Measurements from ENCODE around the gene CENPK. TPM values are rescaled to one million over a fixed set of nuclear protein-coding genes. Genes with fewer than 3 reads are reported as not detected.
A peak's percentile ranks its signal among the peaks of the same experiment; 100 is the strongest.
"Not testable (repeated sequence)": the region's sequence is repeated elsewhere in the genome, so short reads cannot be mapped to it uniquely, and the experiment has no call there.

Gene CENPK
- total RNA-seq, 2 donors from 2014 or later, result 70.5 to 104 TPM

GRCh38 chr5:65553941-65554340, 9.0 kb downstream of the CENPK start:
- peak overlapping the region; percentile 16 for H3K27ac Mint-ChIP-seq
- ATAC-seq (replicated peaks in 1 of 2), result no peak
- DNase-seq, result no peak
- no peaks in the 10 kb centered on the region for H3K27me3 Mint-ChIP-seq (ENCODE audit: low read depth)
- H3K36me3 Mint-ChIP-seq (ENCODE audit: insufficient read depth in 2 of 2), result peaks cover 14 to 36% of the 10 kb centered on the region in 2 donors
- no peak overlapping the region for H3K4me3 Mint-ChIP-seq
- H3K9me3 Mint-ChIP-seq, result no peaks in the 10 kb centered on the region
- peaks cover 19% of the 10 kb centered on the region for H3K4me1 Mint-ChIP-seq (ENCODE audit: low read depth)

GRCh38 chr5:65548281-65548680, 14.7 kb downstream of the CENPK start:
- DNase-seq, result peak; percentile 25 to 28

GRCh38 chr5:65546141-65546540, 16.8 kb downstream of the CENPK start:
- H3K36me3 Mint-ChIP-seq (ENCODE audit: insufficient read depth in 2 of 2), result peaks cover 9 to 43% of the 10 kb centered on the region in 2 donors
- ATAC-seq (replicated peaks in 1 of 2), result no peak
- no peak overlapping the region for H3K27ac Mint-ChIP-seq
- no peaks in the 10 kb centered on the region for H3K27me3 Mint-ChIP-seq (ENCODE audit: low read depth)
- no peak for DNase-seq
- H3K9me3 Mint-ChIP-seq, result no peaks in the 10 kb centered on the region
- H3K4me1 Mint-ChIP-seq (ENCODE audit: low read depth), result peaks cover 12% of the 10 kb centered on the region
- no peak overlapping the region for H3K4me3 Mint-ChIP-seq

More at GRCh38 chr5:65548281-65548680, 14.7 kb downstream of the CENPK start:
- no peak overlapping the region for H3K27ac Mint-ChIP-seq
- H3K36me3 Mint-ChIP-seq (ENCODE audit: insufficient read depth in 2 of 2), result peaks cover 3 to 41% of the 10 kb centered on the region in 2 donors
- H3K4me1 Mint-ChIP-seq (ENCODE audit: low read depth), result peaks cover 12% of the 10 kb centered on the region
- no peaks in the 10 kb centered on the region for H3K9me3 Mint-ChIP-seq
- ATAC-seq (replicated peaks in 1 of 2), result peak; percentile 74 to 92
- no peak overlapping the region for H3K4me3 Mint-ChIP-seq
- no peaks in the 10 kb centered on the region for H3K27me3 Mint-ChIP-seq (ENCODE audit: low read depth)

- Mint-ChIP-seq H3K27ac (no peak overlapping the region), H3K36me3 (ENCODE audit: insufficient read depth in 2 of 2) (peaks cover 7 to 45% of the 10 kb centered on the region in 2 donors), H3K27me3 (ENCODE audit: low read depth) (no peaks in the 10 kb centered on the region), H3K4me1 (ENCODE audit: low read depth) (peaks cover 12% of the 10 kb centered on the region), H3K4me3 (no peak overlapping the region), H3K9me3 (no peaks in the 10 kb centered on the region)
- no peak for ATAC-seq (replicated peaks in 1 of 2)
- no peak for DNase-seq
Observed at GRCh38 chr5:65544473-65544872, 18.5 kb downstream of the CENPK start.

GRCh38 chr5:65539827-65540226, 23.1 kb downstream of the CENPK start:
- H3K36me3 Mint-ChIP-seq (ENCODE audit: insufficient read depth in 2 of 2), result peaks cover 9 to 38% of the 10 kb centered on the region in 2 donors
- no peaks in the 10 kb centered on the region for H3K9me3 Mint-ChIP-seq
- DNase-seq, result no peak
- no peaks in the 10 kb centered on the region for H3K27me3 Mint-ChIP-seq (ENCODE audit: low read depth)
- H3K4me1 Mint-ChIP-seq (ENCODE audit: low read depth), result no peaks in the 10 kb centered on the region
- ATAC-seq (replicated peaks in 1 of 2), result no peak
- no peak overlapping the region for H3K27ac Mint-ChIP-seq
- H3K4me3 Mint-ChIP-seq, result no peak overlapping the region

GRCh38 chr5:65535529-65535987, 27.4 kb downstream of the CENPK start:
- H3K9me3 Mint-ChIP-seq, result no peaks in the 10 kb centered on the region
- H3K4me1 Mint-ChIP-seq (ENCODE audit: low read depth), result no peaks in the 10 kb centered on the region

GRCh38 chr5:65530904-65531303, 32.1 kb downstream of the CENPK start:
- no peak for DNase-seq
- Mint-ChIP-seq H3K27me3 (ENCODE audit: low read depth) (no peaks in the 10 kb centered on the region), H3K9me3 (no peaks in the 10 kb centered on the region), H3K4me1 (ENCODE audit: low read depth) (no peaks in the 10 kb centered on the region), H3K4me3 (no peak overlapping the region), H3K36me3 (ENCODE audit: insufficient read depth in 2 of 2) (peaks cover 0 to 22% of the 10 kb centered on the region in 2 donors), H3K27ac (no peak overlapping the region)
- ATAC-seq (replicated peaks in 1 of 2), result no peak

More at GRCh38 chr5:65535529-65535987, 27.4 kb downstream of the CENPK start:
- Mint-ChIP-seq H3K4me3 (no peak overlapping the region), H3K27ac (no peak overlapping the region), H3K27me3 (ENCODE audit: low read depth) (no peaks in the 10 kb centered on the region), H3K36me3 (ENCODE audit: insufficient read depth in 2 of 2) (peaks cover 3 to 25% of the 10 kb centered on the region in 2 donors)
- ATAC-seq (replicated peaks in 1 of 2) (no peak), DNase-seq (no peak)

- ATAC-seq (replicated peaks in 1 of 2), result no peak
- DNase-seq, result no peak
- no peaks in the 10 kb centered on the region for H3K9me3 Mint-ChIP-seq
- peak overlapping the region; percentile 43 for H3K27ac Mint-ChIP-seq
- H3K27me3 Mint-ChIP-seq (ENCODE audit: low read depth), result no peaks in the 10 kb centered on the region
- peaks cover 3 to 23% of the 10 kb centered on the region in 2 donors for H3K36me3 Mint-ChIP-seq (ENCODE audit: insufficient read depth in 2 of 2)
- no peaks in the 10 kb centered on the region for H3K4me1 Mint-ChIP-seq (ENCODE audit: low read depth)
- no peak overlapping the region for H3K4me3 Mint-ChIP-seq
Observed at GRCh38 chr5:65525726-65526125, 37.2 kb downstream of the CENPK start.

- H3K27me3 Mint-ChIP-seq (ENCODE audit: low read depth), result no peaks in the 10 kb centered on the region
- peaks cover 5% of the 10 kb centered on the region for H3K4me1 Mint-ChIP-seq (ENCODE audit: low read depth)
- H3K36me3 Mint-ChIP-seq (ENCODE audit: insufficient read depth in 2 of 2), result peaks cover 0 to 3% of the 10 kb centered on the region in 2 donors
- no peak overlapping the region for H3K27ac Mint-ChIP-seq
- ATAC-seq (replicated peaks in 1 of 2) (peak; percentile 51 to 58), DNase-seq (no peak)
- no peaks in the 10 kb centered on the region for H3K9me3 Mint-ChIP-seq
- no peak overlapping the region for H3K4me3 Mint-ChIP-seq
Observed at GRCh38 chr5:65512170-65512937, 50.6 kb downstream of the CENPK start.

GRCh38 chr5:65508978-65509377, 54.0 kb downstream of the CENPK start:
- H3K27me3 Mint-ChIP-seq (ENCODE audit: low read depth), result no peaks in the 10 kb centered on the region
- H3K36me3 Mint-ChIP-seq (ENCODE audit: insufficient read depth in 2 of 2), result no peaks in the 10 kb centered on the region
- DNase-seq, result no peak
- H3K9me3 Mint-ChIP-seq, result no peaks in the 10 kb centered on the region
- peaks cover 5% of the 10 kb centered on the region for H3K4me1 Mint-ChIP-seq (ENCODE audit: low read depth)
- no peak for ATAC-seq (replicated peaks in 1 of 2)
- no peak overlapping the region for H3K4me3 Mint-ChIP-seq
- H3K27ac Mint-ChIP-seq, result peak overlapping the region; percentile 73

GRCh38 chr5:65506961-65507360, 56.0 kb downstream of the CENPK start:
- no peaks in the 10 kb centered on the region for H3K27me3 Mint-ChIP-seq (ENCODE audit: low read depth)
- no peak overlapping the region for H3K4me3 Mint-ChIP-seq
- no peak overlapping the region for H3K27ac Mint-ChIP-seq
- ATAC-seq (replicated peaks in 1 of 2) (no peak), DNase-seq (no peak)
- H3K9me3 Mint-ChIP-seq, result peaks cover 0 to 2% of the 10 kb centered on the region in 2 donors
- peaks cover 2 to 3% of the 10 kb centered on the region in 2 donors for H3K36me3 Mint-ChIP-seq (ENCODE audit: insufficient read depth in 2 of 2)
- H3K4me1 Mint-ChIP-seq (ENCODE audit: low read depth), result no peaks in the 10 kb centered on the region

GRCh38 chr5:65489119-65489518, 73.8 kb downstream of the CENPK start:
- no peak overlapping the region for H3K27ac Mint-ChIP-seq
- no peaks in the 10 kb centered on the region for H3K27me3 Mint-ChIP-seq (ENCODE audit: low read depth)
- H3K9me3 Mint-ChIP-seq, result no peaks in the 10 kb centered on the region
- DNase-seq (no peak), ATAC-seq (replicated peaks in 1 of 2) (no peak)
- no peaks in the 10 kb centered on the region for H3K4me1 Mint-ChIP-seq (ENCODE audit: low read depth)
- H3K4me3 Mint-ChIP-seq, result no peak overlapping the region
- no peaks in the 10 kb centered on the region for H3K36me3 Mint-ChIP-seq (ENCODE audit: insufficient read depth in 2 of 2)

- not testable (repeated sequence) for H3K36me3 Mint-ChIP-seq (ENCODE audit: insufficient read depth in 2 of 2); H3K27ac Mint-ChIP-seq; H3K4me3 Mint-ChIP-seq; H3K9me3 Mint-ChIP-seq; H3K4me1 Mint-ChIP-seq (ENCODE audit: low read depth); H3K27me3 Mint-ChIP-seq (ENCODE audit: low read depth); DNase-seq; ATAC-seq (replicated peaks in 1 of 2)
Observed at GRCh38 chr5:65488038-65488687, 74.8 kb downstream of the CENPK start.

All from activated T-cell treated with anti-CD3 and anti-CD28 coated beads, Interleukin-2, amount 50 U/mL, for 72 hours (primary cell).